H9 (cell line): Measurements from ENCODE around the gene KIR3DL3. TPM values are rescaled to one million over a fixed set of nuclear protein-coding genes. Genes with fewer than 3 reads are reported as not detected.
"Not testable (repeated sequence)": the region's sequence is repeated elsewhere in the genome, so short reads cannot be mapped to it uniquely, and the experiment has no call there.

Experiments
- DNase-seq: peaks from one replicate; pipeline ENCODE4 v3.0.0-alpha.2; 2017
- H2AFZ ChIP-seq: one replicate; pipeline ENCODE4 v1.6.1; 2013; ENCODE audit warnings: mild to moderate bottlenecking, low read length, control low read depth, moderate library complexity
- H2AK5ac ChIP-seq: 2 replicates; pipeline ENCODE4 v1.6.1; 2013; ENCODE audit warnings: low read length, control low read depth, mixed read lengths; ENCODE audit not compliant: insufficient read length
- H2BK120ac ChIP-seq: one replicate; pipeline ENCODE4 v1.6.1; 2013; ENCODE audit warnings: low read depth, mild to moderate bottlenecking, low read length, control low read depth, inconsistent platforms; ENCODE audit not compliant: poor library complexity, severe bottlenecking
- H2BK12ac ChIP-seq: 2 replicates; pipeline ENCODE4 v1.6.1; 2013; ENCODE audit warnings: low read length, control low read depth, mixed read lengths, low read depth; ENCODE audit not compliant: insufficient read length
- H2BK15ac ChIP-seq: 2 replicates; pipeline ENCODE4 v1.6.1; 2013; ENCODE audit warnings: low read depth, low read length, control low read depth
- H2BK20ac ChIP-seq: one replicate; pipeline ENCODE4 v1.6.1; 2013; ENCODE audit warnings: low read depth, mild to moderate bottlenecking, low read length, control low read depth, inconsistent platforms; ENCODE audit not compliant: poor library complexity, severe bottlenecking
- H2BK5ac ChIP-seq: 2 replicates; pipeline ENCODE4 v1.6.1; 2013; ENCODE audit warnings: low read length, control low read depth, mixed read lengths; ENCODE audit not compliant: insufficient read length
- H3K14ac ChIP-seq: 2 replicates; pipeline ENCODE4 v1.6.1; 2013; ENCODE audit warnings: low read length, control low read depth; ENCODE audit not compliant: insufficient read depth
- H3K18ac ChIP-seq: 2 replicates; pipeline ENCODE4 v1.6.1; 2013; ENCODE audit warnings: low read depth, mild to moderate bottlenecking, mixed read lengths, low read length, control low read depth; ENCODE audit not compliant: insufficient read length
- H3K23ac ChIP-seq: 2 replicates; pipeline ENCODE4 v1.6.1; 2013; ENCODE audit warnings: low read length, control low read depth, mixed read lengths, low read depth; ENCODE audit not compliant: insufficient read length
- H3K23me2 ChIP-seq: 2 replicates; pipeline ENCODE4 v1.6.1; 2013; ENCODE audit warnings: low read depth, mild to moderate bottlenecking, mixed read lengths, low read length, control low read depth; ENCODE audit not compliant: insufficient read length, poor library complexity, severe bottlenecking
- H3K27ac ChIP-seq: 2 replicates; pipeline ENCODE4 v1.5.1; 2013; ENCODE audit warnings: low read length, control low read depth, mixed read lengths, low read depth; ENCODE audit not compliant: insufficient read length
- H3K27me3 ChIP-seq: 2 replicates; pipeline ENCODE4 v1.6.1; 2013; ENCODE audit warnings: low read length, control low read depth, inconsistent platforms; ENCODE audit not compliant: insufficient read depth
- H3K4ac ChIP-seq: 2 replicates; pipeline ENCODE4 v1.6.1; 2013; ENCODE audit warnings: low read depth, mild to moderate bottlenecking, control low read depth, inconsistent platforms, low read length, moderate library complexity
- H3K4me1 ChIP-seq: 2 replicates; pipeline ENCODE4 v1.6.1; 2013; ENCODE audit warnings: low read length, control low read depth, inconsistent platforms; ENCODE audit not compliant: insufficient read depth
- H3K4me2 ChIP-seq: 2 replicates; pipeline ENCODE4 v1.6.1; 2013; ENCODE audit warnings: low read length, control low read depth, mixed read lengths; ENCODE audit not compliant: insufficient read length, insufficient read depth
- H3K56ac ChIP-seq: 2 replicates; pipeline ENCODE4 v1.6.1; 2013; ENCODE audit warnings: low read depth, mild to moderate bottlenecking, mixed read lengths, low read length, control low read depth; ENCODE audit not compliant: insufficient read length
- H3K79me1 ChIP-seq: 2 replicates; pipeline ENCODE4 v1.6.1; 2013; ENCODE audit warnings: low read depth, mild to moderate bottlenecking, moderate library complexity, low read length, control low read depth, inconsistent platforms; ENCODE audit not compliant: insufficient read depth, poor library complexity, severe bottlenecking
- H3K79me2 ChIP-seq: 2 replicates; pipeline ENCODE4 v1.6.1; 2013; ENCODE audit warnings: low read length, control low read depth, inconsistent platforms; ENCODE audit not compliant: insufficient read depth
- H3K9ac ChIP-seq: 2 replicates; pipeline ENCODE4 v1.6.1; 2013; ENCODE audit warnings: low read length, control low read depth, mixed read lengths; ENCODE audit not compliant: insufficient read length; ENCODE audit errors: extremely low read depth
- H3K9me3 ChIP-seq: one replicate; pipeline ENCODE4 v1.6.1; 2013; ENCODE audit warnings: low read depth, low read length, inconsistent platforms; ENCODE audit not compliant: control insufficient read depth
- H3T11ph ChIP-seq: one replicate; pipeline ENCODE4 v1.6.1; 2013; ENCODE audit warnings: mild to moderate bottlenecking, low read length, control low read depth, inconsistent platforms
- H4K20me1 ChIP-seq: one replicate; pipeline ENCODE4 v1.6.1; 2013; ENCODE audit not compliant: control insufficient read depth, insufficient read length, insufficient read depth
- H4K5ac ChIP-seq: 2 replicates; pipeline ENCODE4 v1.6.1; 2013; ENCODE audit warnings: low read depth, mild to moderate bottlenecking, mixed read lengths, low read length, control low read depth; ENCODE audit not compliant: insufficient read length
- H4K8ac ChIP-seq: replicated peaks from 2 replicates; pipeline ENCODE4 v1.6.1; 2013; ENCODE audit warnings: low read length, control low read depth, mixed read lengths, low read depth; ENCODE audit not compliant: insufficient read length
- H4K91ac ChIP-seq: 2 replicates; pipeline ENCODE4 v1.6.1; 2013; ENCODE audit warnings: low read depth, mild to moderate bottlenecking, moderate library complexity, mixed read lengths, low read length, control low read depth; ENCODE audit not compliant: insufficient read length
- H3K27ac Mint-ChIP-seq, 3 experiments: 2 replicates in 2 of 3; 3 replicates in 1 of 3; pipeline ENCODE4 v1.8.0; 2020 to 2021; ENCODE audit warnings: mixed read lengths in 3 of 3, mild to moderate bottlenecking in 1 of 3, moderate library complexity in 1 of 3
- H3K27me3 Mint-ChIP-seq: 2 replicates; pipeline ENCODE4 v1.8.0; 2021; ENCODE audit warnings: low read depth, mild to moderate bottlenecking, moderate library complexity, mixed read lengths
- H3K36me3 Mint-ChIP-seq, 3 experiments: 2 replicates in 2 of 3; 3 replicates in 1 of 3; pipeline ENCODE4 v1.8.0; 2020 to 2021; ENCODE audit warnings: low read depth in 3 of 3, mixed read lengths in 3 of 3; ENCODE audit not compliant: insufficient read depth in 1 of 3
- H3K4me1 Mint-ChIP-seq, 2 experiments: 2 replicates each; pipeline ENCODE4 v1.8.0; 2020; ENCODE audit warnings: mixed read lengths in 2 of 2
- H3K4me3 Mint-ChIP-seq, 2 experiments: 2 replicates in 1 of 2; 3 replicates in 1 of 2; pipeline ENCODE4 v1.8.0; 2020 to 2021; ENCODE audit warnings: mild to moderate bottlenecking in 2 of 2, mixed read lengths in 2 of 2, moderate library complexity in 1 of 2
- H3K9me3 Mint-ChIP-seq, 2 experiments: 2 replicates in 1 of 2; 3 replicates in 1 of 2; pipeline ENCODE4 v1.8.0; 2020; ENCODE audit warnings: mild to moderate bottlenecking in 2 of 2, mixed read lengths in 2 of 2, moderate library complexity in 1 of 2
- WGBS: extraction: QIAGEN DNeasy Blood & Tissue Kit; methylation state at CpG from one replicate; pipeline ENCODE4 v1.1.7; 2013; ENCODE audit warnings: missing lambda C conversion rate, low lambda C conversion rate, mixed read lengths; ENCODE audit not compliant: insufficient read length; ENCODE audit errors: extremely low coverage; 5-methylcytosine and 5-hydroxymethylcytosine counted together
- total RNA-seq: library from RNA; stranded (reverse); gene quantifications from 2 replicates; pipeline ENCODE4 v1.2.1, GENCODE V29; 2021

KIR3DL3 gene
- total RNA-seq, 1 experiment from 2014 or later = not detected

DNA sequence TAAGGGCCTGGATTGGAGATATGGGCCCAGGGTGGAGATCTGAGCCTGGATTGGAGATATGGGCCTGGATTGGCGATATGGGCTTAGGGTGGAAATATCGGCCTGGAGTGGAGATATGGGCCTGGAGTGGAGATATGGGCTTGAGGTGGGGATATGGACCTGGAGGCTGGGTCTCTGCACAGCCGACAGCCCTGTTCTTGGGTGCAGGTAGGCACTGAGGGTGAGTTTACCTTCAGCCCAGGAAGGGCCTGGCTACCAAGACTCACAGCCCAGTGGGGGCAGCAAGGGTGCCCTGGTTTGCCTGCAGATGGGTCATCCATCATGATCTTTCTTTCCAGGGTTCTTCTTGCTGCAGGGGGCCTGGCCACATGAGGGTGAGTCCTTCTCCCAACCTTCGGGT is 46.3 kb downstream of the KIR3DL3 start:
- not testable (repeated sequence) for H3K4me1 ChIP-seq, H2BK120ac ChIP-seq, H3K27ac ChIP-seq, H2AFZ ChIP-seq, H3K23me2 ChIP-seq, H3K27ac Mint-ChIP-seq, H3K4ac ChIP-seq, H2BK12ac ChIP-seq, H3K23ac ChIP-seq, H3K18ac ChIP-seq, H3K4me1 Mint-ChIP-seq, H3K79me1 ChIP-seq, H4K20me1 ChIP-seq, H3T11ph ChIP-seq, H3K14ac ChIP-seq, H3K9ac ChIP-seq, H3K4me3 Mint-ChIP-seq, H2BK5ac ChIP-seq, H4K5ac ChIP-seq, H2AK5ac ChIP-seq, H3K56ac ChIP-seq, H3K4me2 ChIP-seq, H3K79me2 ChIP-seq, H2BK15ac ChIP-seq, H3K27me3 ChIP-seq, H3K27me3 Mint-ChIP-seq, DNase-seq, H4K91ac ChIP-seq, H2BK20ac ChIP-seq, H4K8ac ChIP-seq
- Mint-ChIP-seq H3K9me3 (peaks cover 90 to 92% of the 10 kb centered on the region in 2 experiments), H3K36me3 (peaks cover 16 to 53% (median 24%) of the 10 kb centered on the region in 3 experiments; a peak in 6 of 7 replicates)
- peaks cover 75% of the 10 kb centered on the region for H3K9me3 ChIP-seq
- WGBS = no CpG with 5 or more reads among the region's 4 CpGs

DNA sequence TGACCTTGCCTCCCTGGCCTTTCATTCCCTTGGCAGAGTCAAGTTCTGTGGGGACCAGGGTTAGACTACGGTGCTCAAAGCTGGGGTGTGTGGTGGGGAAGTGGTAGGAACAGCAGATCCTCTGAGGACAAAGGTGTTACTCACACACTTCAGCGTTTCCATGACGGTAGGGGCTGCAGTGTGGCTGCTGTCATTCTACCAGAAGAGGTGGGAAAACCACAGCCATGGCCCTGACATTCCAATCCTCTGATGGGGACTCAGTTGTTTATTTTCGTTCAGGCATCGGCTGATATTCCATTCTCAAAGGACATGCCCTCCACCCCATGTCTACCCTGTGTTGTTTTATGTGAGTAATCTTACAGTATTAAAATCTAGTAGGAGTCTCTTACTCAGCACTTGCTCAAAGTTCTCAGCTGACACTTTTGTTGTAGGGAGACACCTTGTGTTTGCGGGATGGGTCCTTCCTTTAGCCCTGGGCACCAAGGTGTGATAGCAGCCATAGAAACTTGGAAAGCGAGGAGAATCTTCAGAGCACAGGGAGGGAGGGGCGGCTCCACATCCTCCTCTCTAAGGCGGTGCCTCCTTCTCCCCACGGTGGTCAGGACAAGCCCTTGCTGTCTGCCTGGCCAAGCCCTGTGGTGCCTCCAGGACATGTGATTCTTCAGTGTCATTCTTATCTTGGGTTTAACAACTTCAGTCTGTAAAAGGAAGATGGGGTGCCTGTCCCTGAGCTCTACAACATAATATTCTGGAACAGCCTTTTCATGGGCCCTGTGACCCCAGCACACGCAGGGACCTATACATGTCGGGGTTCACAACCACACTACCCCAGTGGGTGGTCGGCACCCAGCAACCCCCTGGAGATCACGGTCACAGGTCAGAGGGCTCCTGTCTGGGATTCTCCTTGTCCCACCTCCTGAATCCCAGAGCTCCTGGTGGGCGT is 47.0 kb downstream of the KIR3DL3 start:
- H2BK20ac ChIP-seq, H3K4me1 Mint-ChIP-seq, H3K9ac ChIP-seq, H2BK5ac ChIP-seq, H3K4me3 Mint-ChIP-seq, H3K4ac ChIP-seq, H3K27me3 ChIP-seq, H3K79me2 ChIP-seq, H3K23me2 ChIP-seq, H3K27ac Mint-ChIP-seq, H3K14ac ChIP-seq, H3K4me2 ChIP-seq, H2BK120ac ChIP-seq, H3K27ac ChIP-seq, H4K20me1 ChIP-seq, H2AK5ac ChIP-seq, H2BK15ac ChIP-seq, H2AFZ ChIP-seq, H3K18ac ChIP-seq, H3K56ac ChIP-seq, H3K23ac ChIP-seq, H4K91ac ChIP-seq, H2BK12ac ChIP-seq, H4K5ac ChIP-seq, H3K79me1 ChIP-seq, H3K27me3 Mint-ChIP-seq, H4K8ac ChIP-seq, H3T11ph ChIP-seq, H3K4me1 ChIP-seq, DNase-seq: not testable (repeated sequence)
- no CpG with 5 or more reads among the region's 15 CpGs for WGBS
- peaks cover 70% of the 10 kb centered on the region for H3K9me3 ChIP-seq
- Mint-ChIP-seq H3K9me3 (peaks cover 90 to 92% of the 10 kb centered on the region in 2 experiments), H3K36me3 (peaks cover 16 to 56% (median 24%) of the 10 kb centered on the region in 3 experiments; a peak in 6 of 7 replicates)
